HG03521 (cell line): ENCODE data around the gene TNFRSF21.
A peak's percentile ranks its signal among the peaks of the same experiment; 100 is the strongest.

Experiments used
- ATAC-seq: cut with Tn5 transposase; IDR thresholded peaks from one replicate; pipeline ENCODE4 v1.9.1; 2021; ENCODE audit warnings: mild to moderate bottlenecking, moderate library complexity; ENCODE audit not compliant: unreplicated experiment

TNFRSF21 gene

DNA sequence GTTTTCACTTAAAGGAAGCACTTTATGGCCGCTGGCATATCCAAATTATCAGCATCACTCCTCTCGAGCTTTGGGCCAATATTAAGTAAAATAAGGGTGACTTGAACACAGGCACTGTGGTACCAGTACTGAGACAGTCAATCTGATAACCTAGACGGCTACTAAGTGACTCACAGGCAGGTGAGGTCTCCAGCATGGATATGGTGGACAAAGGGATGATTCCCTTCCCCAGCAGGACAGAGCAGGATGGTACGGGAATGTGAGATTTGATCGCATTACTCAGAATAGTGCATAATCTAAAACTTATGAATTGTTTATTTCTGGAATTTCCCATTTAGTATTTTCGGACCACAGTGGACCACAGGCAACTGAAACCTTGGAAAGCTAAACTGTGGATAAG is 55.7 kb downstream of the TNFRSF21 start:
- ATAC-seq = no peak

DNA sequence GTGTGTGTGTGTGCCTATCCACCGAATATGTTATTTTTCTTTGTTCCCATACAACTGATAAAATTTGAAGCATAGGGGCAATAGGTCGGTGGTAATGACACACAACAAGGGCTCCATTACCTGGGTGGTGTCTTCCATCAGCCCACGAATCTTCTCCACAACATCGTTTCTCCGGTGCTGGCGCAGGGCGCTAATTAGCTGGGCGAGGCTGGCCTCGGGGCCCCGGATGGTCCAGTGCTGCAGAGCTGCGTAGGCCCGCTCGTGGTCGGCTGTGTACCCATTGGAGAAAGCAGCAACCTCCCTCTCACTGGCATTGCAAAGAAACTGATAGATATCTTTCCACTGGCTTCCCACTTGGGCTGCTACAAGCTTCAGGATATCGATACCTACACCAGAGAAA is 56.6 kb downstream of the TNFRSF21 start:
- ATAC-seq = no peak

DNA sequence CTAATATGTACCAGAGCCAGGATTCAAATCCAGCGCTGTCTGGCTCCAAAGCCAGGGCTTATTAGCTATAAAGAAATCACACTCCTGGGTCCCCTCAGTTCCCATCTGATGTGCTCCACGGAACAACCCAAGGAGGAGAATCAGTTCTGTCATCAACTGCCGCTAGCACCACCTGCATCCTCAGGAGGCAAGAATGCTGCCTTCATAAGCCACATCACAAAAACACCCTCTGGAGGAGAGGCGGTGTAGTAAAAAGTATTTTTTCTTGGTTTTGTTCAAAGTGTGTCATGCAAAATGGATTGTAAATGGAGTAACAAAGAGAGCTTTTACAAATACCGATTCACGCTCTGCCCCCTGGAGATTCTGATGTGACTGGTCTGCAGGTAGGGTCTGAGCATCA is 57.1 kb downstream of the TNFRSF21 start:
- ATAC-seq = no peak

DNA sequence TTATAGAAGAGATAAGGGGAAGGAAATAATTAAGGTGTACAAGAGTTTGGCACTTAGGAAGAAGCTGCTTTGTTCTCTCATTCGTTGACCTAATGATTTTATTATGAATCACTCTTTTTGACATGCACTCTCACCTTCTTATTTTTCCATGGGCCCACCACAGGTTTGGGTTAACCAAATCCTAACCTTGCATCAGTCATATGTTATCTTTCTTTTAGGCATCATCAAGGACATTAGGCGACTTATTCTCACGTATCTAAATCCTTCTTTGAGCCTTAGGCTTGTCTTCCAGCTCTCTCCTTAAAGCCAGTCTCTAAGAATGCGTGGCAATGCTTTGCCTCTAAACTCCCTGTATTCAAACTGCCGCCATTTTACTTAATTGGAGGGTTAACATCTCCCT is 58.3 kb downstream of the TNFRSF21 start:
- ATAC-seq = no peak

DNA sequence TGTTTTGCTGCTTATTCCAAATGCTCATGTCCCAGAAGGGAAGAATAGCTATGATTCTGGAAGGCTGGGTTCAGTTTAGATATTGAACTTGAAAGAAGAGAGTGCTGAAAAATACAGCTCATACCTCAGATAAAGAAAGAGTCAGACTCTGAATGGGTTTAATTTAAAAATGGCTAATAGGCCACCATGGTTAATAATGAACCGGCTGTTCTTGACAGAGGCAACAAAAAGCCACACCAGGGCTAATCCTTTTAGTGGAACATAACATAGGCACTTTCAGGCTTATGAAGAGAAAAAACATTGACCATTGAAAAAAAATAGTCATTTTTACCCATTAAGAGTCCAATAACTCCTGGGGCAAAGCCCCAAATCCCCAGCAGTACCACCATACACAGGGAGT is 59.4 kb downstream of the TNFRSF21 start:
- ATAC-seq = no peak

DNA sequence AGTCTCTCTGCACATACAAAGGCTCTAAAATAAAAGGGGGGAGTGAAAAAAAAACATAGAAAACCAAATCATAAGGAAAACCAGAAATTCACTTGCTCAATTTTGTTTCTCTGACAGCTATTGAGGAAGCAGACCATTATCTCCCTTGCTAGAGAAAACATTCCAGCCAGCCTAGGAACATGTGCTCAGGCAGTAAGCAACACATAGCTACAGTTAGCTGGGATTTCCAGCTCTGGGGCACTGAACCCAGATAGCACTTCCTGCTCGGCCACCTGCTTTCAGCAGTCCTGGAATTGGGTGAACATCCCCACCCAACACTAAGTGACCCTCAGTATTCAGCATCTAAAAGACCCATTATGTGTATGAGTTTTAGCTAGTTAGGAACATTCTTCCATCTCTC is 61.3 kb downstream of the TNFRSF21 start:
- ATAC-seq = no peak

DNA sequence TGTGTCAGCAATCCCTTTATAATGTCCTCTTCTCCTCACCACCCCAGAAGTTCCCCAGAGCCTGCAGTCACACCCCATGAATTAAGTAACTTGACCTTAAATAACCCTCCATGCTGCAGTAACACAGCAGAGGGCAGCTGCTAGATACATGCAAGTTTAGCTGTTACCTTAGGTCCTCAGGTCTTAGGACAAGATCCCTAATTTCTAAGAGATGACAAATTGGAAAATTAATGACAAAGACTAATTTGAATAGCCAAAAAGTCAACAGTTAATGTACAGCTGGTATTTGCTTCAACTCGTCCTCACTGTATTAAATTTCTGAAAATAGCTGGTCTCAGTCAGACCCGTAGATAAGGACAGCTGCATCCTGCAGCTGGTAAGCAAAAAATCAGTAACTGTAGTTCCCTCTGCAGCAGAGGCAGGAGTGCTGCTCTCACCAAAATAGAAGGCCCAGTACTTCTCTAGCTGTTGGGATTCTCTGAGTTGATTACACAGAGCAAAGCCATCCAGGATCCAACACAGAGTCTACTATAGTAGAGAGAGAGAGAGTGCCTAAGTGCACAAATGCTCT is 62.4 kb downstream of the TNFRSF21 start:
- peak; percentile 23 for ATAC-seq

DNA sequence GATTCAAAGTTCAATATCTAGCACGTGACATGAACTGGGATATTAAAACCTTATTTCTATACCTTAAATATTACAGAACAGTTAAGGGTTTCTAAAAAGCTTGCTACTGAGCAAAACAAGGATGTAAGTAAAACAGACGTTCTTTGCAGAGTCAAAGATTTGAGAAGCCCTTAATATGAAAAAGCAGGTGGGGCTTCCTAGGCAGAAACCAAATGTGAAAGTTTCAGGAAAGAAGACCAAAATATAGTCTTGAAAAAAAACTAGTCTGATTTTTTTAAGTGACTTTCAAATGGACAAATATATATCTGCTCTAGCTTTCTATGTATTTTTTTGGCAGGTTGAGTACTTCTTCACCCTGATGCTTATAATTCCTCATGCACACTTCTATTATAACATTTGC is 63.2 kb downstream of the TNFRSF21 start:
- no peak for ATAC-seq

DNA sequence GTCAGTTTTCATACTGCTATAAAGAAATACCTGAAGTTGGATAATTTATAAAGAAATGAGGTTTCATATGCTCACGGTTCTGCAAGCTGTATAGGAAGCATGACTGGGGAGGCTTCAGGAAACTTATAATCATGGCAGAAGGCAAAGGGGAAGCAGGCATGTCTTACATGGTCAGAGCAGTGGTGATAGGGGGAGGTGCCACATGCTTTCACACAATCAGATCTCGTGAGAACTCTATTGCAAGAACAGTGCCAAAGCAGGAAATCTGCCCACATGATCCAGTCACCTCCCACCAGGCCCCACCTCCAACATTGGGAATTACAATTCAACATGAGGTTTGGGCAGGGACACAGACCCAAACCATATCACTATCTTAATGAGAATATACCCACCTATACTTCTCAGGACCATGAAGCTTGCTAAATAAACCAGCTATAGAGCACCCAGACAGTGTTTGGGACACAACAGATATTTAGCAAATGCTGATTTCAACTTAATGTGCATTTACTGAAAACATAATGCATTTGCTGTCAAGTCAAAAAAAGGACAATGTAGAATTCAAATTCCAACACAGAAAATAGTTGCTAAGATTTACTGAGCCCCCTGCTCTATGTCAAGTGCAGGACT is 63.8 kb downstream of the TNFRSF21 start:
- no peak for ATAC-seq

DNA sequence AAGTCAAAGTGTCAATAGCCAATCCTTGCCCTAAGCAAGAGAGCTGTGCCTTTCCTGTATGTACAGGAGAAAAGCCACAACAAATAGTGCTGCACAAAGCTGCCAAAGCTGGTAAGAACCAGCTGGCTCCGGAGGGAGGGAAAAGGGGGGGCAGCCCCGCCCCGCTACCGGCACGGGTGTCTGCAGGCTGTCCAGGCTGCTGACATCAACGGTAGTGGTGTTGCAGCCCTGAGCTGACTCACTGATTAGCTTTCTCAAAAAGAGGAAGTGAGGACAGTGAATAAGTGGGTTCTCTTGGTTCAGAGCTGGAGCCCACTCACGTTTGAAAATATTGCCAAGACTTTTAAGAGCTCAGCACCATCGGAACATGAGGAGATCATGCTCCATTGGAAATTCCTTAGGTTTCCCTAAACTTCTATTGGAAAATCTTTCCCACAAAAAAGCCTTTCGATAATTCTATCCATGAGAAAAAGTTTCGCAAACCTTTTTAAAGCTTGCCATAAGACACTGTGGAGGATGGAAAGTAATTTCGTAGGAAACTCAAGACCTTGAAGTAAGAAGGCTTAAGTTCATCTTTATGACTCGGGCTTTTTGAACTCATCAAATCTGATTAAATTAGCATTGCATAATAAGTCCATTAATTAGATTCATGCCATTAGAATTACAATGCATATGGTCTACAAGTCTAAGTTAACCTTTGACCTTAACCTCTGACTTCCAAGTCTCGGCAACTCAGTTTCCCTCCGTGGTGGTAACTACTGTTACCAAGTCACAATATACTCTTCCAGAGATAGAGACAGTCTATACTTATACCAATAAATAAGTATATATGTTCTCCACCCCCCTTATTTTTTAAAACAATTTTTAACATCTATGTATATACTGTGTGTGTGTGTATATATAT is 67.0 kb downstream of the TNFRSF21 start:
- peak; percentile 99 for ATAC-seq

DNA sequence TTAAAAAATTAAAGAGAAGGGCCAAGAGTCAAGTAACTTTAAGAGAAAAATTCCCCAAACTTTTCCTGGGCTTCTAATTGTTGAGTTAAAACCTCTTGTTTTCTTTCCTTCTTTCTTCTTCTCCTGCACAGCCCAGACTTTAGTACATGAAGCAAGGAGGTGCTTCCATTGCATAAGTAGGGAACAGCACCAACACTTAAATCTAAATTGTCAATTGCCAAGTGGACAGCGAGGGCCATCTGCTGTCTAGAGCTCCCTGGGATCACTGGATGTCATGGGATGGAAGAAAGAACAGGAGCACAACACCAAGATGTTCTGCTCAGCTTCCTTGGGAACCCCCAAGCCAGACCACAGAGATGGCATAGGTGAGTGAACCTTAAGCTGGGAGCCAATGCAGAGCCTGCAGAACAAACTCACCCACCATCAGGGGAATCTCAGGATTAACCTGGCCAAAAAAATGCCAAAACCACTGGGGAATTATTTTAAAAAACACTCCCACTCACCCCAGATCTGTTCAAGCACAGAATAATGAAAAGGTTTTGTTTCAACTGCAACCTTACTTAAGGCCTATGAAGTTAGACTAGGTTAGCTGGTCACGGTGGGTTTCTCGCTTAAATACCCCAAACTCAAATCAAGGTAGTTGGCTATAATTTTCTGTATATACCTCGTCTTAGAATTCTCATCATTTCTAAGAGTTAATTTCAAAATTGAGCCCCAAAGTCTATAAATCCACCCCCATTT is 67.8 kb downstream of the TNFRSF21 start:
- ATAC-seq = no peak

DNA sequence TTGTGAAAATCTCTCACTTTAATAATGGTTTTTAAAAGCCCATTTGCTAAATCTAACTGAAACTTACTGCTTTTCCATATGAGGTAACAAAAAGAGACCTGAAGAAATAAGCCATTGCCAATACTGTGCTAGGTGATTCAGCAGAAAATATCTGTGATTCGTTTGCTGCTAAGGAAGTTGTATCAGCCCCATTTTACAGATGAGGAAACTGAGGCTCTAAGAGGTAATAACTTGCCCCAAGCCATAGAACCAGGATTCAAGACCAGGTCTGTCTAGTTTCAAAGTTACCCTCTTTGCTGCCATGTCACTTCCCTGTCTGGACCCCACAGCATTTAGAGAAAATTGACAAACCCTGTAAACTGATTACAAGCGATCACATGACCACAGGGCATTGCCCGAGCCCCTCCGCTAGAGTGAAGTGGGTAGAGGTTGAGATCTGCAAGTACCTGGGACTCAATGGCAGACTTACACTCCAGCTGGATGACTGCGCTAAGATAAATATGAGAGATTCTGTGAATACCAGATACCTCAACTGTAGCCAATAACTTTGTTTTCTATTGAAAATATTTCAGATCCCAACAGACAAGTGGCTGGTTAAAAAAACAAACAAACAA is 69.3 kb downstream of the TNFRSF21 start:
- no peak for ATAC-seq

DNA sequence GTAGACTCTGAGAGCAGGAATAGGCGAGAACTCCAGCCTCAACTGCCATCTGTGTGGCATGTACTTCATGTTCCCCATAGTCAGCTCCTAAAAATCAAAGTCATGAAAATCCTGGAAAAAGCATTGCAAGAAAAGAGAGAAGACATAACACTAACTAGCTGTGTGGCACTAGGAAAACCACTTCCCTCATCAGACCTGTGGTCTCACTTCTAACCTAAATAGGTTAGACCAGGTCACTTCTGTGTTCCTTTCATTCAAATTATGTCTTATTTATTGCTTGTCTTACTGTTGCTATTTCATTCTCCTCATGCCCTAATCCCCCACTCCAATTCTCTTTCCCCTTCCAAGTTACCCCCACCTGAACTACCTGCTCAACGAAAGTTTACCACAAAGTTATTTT is 70.2 kb downstream of the TNFRSF21 start:
- ATAC-seq = no peak

DNA sequence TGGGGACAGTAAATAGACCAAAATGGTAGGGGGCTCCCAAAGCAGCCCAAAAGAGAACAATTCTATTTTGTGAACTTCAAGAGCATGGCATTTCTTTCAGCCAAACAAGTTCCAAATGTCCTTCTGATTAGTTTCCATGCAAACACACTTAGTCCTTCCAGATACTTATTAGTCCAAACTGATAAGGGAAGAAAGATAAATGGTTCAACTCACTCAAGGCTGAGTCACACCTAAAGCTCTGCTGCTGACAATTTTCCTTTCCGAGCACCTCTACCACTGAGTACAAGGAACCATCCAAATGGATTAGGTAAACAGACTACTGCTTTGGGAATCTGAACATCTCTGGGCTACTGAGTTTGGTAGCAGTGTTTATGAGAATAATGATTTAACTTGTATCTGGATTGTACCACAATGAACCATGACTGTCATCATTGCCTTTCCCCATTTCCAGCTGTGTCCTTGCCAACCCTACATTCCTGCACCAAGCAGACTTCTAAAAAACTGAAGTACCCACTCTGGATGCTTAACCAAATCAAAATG is 71.2 kb downstream of the TNFRSF21 start:
- no peak for ATAC-seq

DNA sequence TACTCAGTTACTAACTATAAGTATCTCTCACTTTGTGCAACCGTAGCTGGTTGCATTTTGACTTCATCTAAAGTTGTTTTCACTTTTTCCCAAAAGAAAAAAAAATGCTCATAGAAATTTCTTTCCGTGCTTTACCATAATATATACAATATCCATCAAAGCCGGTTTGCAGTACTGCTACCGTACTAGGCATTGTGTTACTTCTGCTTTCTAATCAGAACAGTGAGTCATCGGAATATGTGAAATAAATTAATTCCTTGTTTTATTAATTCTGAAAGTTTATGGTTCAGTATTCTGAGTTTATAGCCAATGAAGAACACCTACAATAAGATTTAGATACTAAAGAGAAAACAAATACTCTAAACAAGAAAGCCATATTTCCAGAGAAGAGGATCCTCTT is 72.5 kb downstream of the TNFRSF21 start:
- no peak for ATAC-seq

DNA sequence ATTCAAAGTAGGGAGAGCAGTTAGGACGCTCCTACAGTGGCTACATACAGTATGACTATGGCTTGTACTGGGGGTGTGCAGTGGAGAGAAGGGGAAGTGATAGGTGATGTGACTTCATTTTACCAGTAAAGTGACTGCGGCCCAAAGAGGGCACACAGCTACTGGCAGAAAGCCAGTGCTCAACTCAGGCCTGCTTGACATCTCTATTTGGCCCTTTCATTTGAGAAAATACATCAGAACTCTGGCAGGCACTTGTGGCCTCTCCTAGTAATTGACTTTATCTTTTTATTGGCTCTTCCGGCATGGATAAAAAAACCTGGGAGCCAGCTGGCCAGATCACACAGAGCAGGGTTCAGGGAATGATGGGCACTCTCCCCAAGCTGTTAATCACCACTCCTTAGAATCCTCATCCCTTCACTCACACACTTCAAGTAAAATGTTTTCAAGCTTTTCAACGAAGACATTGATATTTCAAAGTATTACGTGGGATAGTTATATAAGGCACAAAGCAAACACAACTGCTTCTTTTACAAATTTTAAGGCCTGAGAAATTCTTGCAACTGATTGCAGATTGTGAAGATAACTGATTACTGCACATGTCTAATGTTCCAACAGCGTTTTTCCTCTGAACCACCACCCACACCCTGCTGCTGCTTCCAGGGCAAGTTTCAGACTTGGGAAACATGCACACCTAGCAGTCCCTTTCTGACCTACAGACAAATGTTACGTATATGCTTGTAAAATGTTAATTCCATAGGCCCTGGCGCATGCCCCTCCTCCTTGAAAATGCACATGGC is 73.5 kb downstream of the TNFRSF21 start:
- ATAC-seq = peak; percentile 50

DNA sequence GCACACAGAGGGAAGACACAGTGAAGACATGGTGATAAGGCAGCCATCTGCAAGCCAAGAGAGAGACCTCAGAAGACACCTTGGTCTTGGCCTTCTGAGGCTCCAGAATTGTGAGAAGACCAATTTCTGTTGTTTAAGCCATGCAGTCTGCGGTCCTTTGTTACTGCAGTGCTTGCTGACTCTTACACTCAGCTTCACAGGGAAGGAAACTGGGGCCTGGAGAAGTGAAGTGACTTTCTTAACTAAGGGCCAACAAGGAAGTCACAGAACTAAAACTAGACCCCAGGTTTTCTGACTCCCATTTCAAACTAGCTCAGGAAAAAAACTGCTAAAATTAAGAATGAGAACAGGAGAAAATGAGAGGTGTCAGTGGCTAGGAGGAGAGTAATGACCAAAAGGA is 74.3 kb downstream of the TNFRSF21 start:
- no peak for ATAC-seq

DNA sequence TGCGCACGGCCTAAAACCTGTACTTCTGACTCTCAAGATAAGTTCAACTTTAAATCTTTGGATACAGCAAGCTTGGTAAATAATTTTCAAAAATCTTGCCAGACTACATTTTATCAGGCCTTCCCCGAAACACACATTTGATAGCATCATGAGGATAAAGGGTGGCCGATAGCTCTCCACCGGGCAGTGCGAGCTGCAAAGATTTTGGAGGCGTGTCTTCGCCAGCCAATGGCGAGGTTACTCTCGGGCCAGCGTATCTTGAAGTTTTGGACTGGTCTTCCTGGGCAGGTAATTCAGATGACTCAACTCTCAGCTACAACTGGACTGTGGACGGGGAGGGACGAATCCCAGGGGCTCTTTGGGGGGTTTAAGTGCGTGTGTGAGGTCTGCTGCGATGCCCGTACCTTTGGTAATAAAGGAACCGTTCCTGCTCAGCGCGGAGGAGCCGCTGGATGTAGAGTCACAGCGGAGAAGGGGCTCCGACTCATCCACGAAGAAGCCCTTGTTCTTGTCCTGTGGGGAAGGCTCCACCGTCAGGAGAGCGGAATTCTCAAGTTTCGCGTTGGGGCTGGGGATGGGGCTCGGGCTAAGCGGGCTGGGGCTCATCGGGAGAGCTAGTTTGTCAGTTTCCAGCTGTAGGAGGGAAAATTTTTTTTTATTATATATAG is 75.3 kb downstream of the TNFRSF21 start:
- no peak for ATAC-seq

DNA sequence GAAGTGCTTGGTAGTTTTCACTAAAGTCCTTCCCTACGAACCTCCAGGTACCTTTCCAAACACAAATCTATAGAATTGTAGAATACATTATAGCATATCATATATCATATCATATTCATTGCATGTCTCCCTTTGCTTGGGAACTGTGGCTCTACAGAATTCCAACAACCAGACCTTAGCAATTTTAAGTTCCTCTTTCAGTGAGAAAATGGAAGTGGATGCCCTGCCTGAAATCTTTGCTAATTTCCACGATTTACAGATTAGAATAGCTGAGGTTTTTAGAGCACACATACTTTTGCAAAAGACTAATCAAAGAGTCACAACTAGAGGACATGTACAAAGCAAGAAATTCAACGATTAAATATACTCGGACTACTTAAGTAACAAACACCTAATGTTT is 78.6 kb downstream of the TNFRSF21 start:
- no peak for ATAC-seq
